Stimulated activated CD4-positive, alpha-beta T cell treated with anti-CD3 and anti-CD28 coated beads, TNF-alpha, amount 100 ng/mL, for 1 hour (primary cell): ENCODE measurements around the gene CC2D1A.

Experiments used
- DNase-seq, 3 donors: peaks; one replicate each; pipeline ENCODE4 v3.0.0-alpha.2; 2020; ENCODE audit warnings: low read depth in 3 of 3, low spot score in 1 of 3

Gene CC2D1A

DNA sequence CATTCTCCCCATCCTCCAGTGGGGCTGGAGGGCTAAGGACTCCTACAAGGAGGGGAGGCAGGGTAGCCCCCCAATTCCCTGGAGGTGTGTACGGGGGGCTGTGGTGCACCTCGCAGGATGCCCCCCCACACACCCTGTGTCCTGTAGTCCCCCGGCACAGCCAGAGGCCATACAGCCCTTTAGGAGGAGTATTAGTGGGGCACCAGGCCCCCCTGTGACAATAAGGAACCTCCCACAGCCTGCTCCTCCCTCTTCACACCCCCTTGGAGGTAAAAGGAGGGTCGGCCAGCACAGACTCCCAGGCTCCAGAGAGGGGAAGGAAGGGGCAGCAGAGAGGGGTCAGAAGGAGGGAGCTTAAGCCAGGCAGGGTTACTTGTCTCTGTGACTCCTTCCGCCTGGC, 29.2 kb upstream of the CC2D1A start, which contains the start of gene NANOS3:
NANOS3 (plus strand) TSS at position 301 of the 400 bp plus-strand sequence. CDS start 115 bp downstream, outside the sequence.
- no peak for DNase-seq

DNA sequence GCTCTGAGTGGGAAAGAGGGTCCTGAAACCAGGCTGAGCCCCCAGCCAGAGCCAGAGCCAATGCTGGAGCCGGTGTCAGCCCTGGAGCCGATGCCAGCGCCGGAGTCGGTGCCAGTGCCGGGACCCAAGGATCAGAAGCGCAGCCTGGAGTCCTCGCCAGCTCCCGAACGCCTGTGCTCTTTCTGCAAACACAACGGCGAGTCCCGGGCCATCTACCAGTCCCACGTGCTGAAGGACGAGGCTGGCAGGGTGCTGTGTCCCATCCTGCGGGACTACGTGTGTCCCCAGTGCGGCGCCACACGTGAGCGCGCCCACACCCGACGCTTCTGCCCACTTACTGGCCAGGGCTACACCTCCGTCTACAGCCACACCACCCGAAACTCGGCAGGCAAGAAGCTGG, 28.7 kb upstream of the CC2D1A start:
- DNase-seq = no peak

DNA sequence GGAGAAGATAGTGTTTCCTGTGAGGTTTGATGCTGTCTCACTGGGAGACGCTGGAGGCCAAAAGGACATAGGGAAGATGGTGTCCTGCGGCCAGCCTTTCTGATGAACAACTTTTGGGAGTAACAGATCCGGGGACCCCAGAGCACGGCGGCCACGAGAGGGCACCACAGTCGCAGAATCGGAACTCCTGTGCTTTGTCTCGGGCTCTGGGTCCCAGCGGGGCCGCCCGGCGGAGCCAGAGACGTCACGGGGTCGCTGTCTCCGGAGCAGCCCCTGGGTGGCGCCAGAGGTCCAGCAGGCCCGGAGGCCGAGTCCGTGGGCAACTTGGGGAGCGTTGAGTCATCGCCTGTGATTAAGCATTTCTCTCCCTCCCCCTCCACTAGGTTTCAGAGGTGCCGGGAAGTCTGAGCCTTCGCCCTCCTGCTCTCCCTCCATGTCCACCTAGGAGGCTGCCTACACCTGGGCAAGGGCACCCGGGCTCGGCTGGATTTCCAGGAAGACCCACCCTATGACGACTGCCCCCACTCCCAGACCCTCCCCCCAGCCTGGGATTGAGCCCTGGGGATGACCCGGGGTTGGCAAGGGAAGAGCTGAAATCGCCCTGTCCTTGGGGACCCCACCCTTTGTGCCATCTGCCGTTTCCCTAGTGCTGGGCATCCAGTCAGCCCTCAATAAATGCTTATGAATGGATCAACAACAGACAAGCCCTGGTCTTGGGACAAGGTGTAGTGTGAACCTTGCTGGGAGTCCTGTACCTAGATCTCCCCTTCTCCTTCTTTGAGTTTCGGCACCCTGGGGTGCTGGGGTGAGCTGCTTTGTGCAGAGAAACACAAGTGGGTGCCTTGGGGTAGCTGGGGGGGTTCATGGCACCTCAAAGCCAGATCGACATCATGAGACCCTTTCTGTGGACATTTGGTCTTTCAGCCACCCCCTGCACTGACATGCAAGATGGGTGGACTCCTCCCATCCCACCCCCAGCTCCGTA, 25.6 kb upstream of the CC2D1A start:
- DNase-seq = peak; percentile 95 to 99 (median 98)

GRCh38 chr19:13881251-13881691, 24.7 kb upstream of the CC2D1A start:
- no peak for DNase-seq

- no peak for DNase-seq
Observed at GRCh38 chr19:13881692-13882418, 24.1 kb upstream of the CC2D1A start.

DNA sequence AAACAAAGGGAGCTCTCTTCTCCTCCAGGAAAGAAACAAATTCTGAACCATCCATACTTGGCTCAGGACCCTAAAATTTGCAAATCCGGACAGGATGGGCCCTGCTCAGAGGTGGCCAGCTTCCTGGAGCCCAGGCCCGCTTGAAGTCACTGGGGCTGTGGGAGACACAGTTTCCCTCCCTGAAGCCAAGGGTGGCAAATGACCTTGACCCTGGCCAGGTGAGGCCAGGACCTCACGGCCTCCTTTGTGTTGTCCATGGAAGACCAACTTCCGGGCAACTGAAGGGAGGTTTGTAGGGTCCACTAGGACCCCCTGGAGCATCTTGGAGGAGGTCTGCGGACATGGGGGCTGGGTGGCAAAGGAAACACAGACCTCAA, 23.6 kb upstream of the CC2D1A start:
- DNase-seq = no peak

GRCh38 chr19:13882836-13883235, 23.2 kb upstream of the CC2D1A start:
- no peak for DNase-seq

GRCh38 chr19:13883516-13884064, 22.4 kb upstream of the CC2D1A start:
- no peak for DNase-seq

DNA sequence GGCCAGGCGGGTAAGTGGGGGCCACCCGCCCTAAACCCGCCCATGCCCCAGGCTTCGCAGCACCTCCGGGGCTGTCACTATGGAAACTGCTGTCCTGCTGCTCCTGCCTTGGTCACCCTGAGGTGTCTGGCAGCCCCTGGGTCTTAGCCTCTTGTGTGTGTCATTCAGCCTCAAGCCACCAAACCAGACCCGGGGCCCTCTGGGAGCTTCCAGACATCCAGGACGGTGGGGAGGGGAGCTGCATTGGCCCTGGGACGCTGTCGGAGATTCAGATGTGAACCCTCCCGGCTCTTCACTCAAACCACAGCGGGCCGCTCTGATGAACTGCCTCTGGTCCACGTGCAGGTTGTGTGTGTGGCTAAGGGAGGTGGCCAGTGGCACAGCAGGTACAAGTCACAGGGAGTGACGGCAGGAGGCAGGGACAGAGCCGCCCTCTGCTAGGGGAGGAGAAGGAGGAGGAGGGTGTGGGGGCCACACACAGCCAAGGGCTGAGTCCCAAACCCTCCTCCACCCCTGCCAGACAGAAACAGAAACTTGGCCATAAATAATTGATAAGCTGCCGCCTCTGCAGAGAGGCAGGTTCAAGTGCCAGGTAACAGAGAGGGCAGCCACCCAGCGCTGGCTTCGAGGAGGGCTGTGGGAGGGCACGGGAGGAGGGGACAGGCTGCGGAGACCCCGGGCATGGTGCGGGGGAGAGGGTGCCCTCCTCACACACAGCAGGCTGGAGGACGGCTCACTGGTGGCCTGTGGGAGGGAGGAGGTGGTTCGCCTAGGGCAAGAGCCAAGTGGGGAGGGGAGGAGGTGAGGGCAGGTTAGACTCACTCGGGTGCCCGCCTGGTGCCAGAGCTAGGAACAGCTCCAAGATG, 21.0 kb upstream of the CC2D1A start:
- DNase-seq = no peak

DNA sequence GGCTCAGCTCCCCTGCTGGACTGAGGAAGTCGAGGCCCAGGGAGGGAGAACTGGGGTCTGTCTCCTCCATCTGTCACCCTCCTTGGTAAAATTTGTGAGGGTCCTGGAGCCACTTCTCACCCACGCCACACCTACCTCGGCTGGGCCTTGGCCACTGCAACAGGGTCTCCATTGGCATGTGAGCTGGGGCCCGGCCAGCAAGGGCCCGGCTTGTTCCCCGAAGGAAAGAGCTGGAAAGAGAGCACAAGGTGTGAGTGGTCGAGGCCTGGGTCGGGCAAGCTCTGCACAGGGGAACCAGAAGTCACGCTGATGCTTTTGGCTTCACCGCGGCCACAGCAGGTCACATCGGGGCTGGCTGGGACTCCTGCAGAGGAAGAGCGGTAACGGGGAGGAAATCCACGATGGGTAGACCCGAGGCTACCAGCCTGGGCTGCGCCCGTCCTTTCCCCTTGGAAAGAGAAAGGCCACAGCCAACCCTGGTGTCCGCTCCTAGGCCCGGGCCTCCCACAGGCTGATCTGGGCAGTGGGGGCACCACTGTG, 20.1 kb upstream of the CC2D1A start:
- DNase-seq = no peak

- DNase-seq = no peak
Observed at GRCh38 chr19:13887018-13887436, 19.0 kb upstream of the CC2D1A start.

GRCh38 chr19:13887517-13887916, 18.5 kb upstream of the CC2D1A start:
- no peak for DNase-seq

DNA sequence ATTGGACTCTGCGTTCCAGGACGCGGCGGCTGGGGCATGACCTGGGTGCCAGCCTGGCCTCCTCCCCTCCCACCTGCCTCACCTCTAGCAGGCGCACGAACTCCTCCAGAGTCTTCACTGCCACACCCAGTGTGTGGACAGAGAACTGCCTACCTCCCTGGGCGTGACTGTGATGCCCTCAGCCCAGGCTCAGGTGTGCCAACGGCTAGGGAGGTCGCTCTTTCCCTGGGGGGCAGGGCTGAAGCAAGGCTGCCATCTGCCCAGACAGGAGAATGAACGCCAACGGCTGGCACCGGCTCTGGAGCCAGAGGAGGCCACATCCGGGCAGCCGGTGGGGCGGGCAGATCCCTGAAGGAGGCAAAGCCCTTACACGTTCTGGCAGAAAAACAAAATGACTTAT, 17.7 kb upstream of the CC2D1A start:
- DNase-seq = no peak

GRCh38 chr19:13890136-13890535, 15.9 kb upstream of the CC2D1A start:
- no peak for DNase-seq

- no peak for DNase-seq
Observed at GRCh38 chr19:13892870-13893269, 13.1 kb upstream of the CC2D1A start.

DNA sequence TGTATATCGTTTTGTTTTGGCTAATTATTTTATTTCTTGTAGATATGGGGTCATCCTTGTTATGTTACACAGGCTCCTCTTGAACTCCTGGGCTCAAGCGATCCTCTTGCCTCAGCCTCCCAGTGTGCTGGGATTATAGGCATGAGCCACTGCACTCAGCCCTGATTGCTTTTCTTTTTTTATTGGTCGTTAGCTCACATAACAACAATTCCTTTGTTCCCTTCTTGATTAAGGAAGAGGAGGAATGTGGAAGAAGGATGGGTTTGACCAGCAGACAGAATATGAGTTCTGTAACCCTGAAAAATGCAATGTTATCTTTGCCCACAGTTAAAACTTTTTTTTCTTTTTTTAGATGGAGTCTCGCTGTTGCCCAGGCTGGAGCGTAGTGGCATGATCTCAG, 11.4 kb upstream of the CC2D1A start:
- DNase-seq = no peak

GRCh38 chr19:13896227-13896626, 9.8 kb upstream of the CC2D1A start:
- DNase-seq = no peak

- DNase-seq = no peak
Observed at GRCh38 chr19:13899393-13899792, 6.6 kb upstream of the CC2D1A start.

GRCh38 chr19:13899912-13900584, 6.0 kb upstream of the CC2D1A start:
- DNase-seq = no peak

DNA sequence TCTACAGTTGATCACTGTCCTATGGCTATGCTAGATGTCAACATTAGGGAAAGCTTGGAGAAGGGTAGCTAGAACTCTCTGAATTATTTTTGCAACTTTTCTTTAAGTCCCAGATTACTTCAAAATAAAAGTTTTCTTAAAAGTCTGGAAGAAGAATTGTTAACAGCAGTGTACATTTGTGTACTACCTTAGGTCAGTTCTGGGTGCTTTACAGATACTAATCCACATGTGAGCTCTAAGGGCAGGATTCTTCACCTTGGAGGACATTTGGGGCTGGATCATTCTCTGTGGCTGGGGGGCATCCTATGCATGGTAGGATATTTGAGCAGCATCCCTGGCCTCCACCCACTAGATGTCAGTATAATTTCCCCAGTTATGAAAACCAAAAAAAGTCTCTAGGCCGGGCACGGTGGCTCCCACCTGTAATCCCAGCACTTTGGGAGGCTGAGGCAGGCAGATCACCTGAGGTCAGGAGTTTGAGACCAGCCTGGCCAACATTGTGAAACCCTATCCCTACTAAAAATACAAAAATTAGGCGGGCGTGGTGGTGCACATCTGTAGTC, 2.9 kb upstream of the CC2D1A start:
- DNase-seq = no peak
